HG03354 (cell line): Measurements from ENCODE around the gene SMAD7.

Source experiments
- ATAC-seq: cut with Tn5 transposase; IDR thresholded peaks from one replicate; pipeline ENCODE4 v1.9.1; 2021; ENCODE audit warnings: mild to moderate bottlenecking; ENCODE audit not compliant: unreplicated experiment, poor library complexity, severe bottlenecking

The SMAD7 gene

GRCh38 chr18:48987821-48988220 lies 37.1 kb upstream of the SMAD7 start:
- ATAC-seq: no peak

- no peak for ATAC-seq
These were observed 36.3 kb upstream of the SMAD7 start for GRCh38 chr18:48986851-48987761.

- ATAC-seq: no peak
These were observed 34.4 kb upstream of the SMAD7 start for GRCh38 chr18:48985161-48985560.

GRCh38 chr18:48983793-48984437 lies 33.1 kb upstream of the SMAD7 start:
- ATAC-seq: no peak

GRCh38 chr18:48982266-48982665 lies 31.5 kb upstream of the SMAD7 start:
- ATAC-seq: no peak

- ATAC-seq: no peak
These were observed 29.5 kb upstream of the SMAD7 start for GRCh38 chr18:48979944-48980890.

GRCh38 chr18:48977914-48978313 lies 27.1 kb upstream of the SMAD7 start:
- no peak for ATAC-seq

- peak; percentile 65 for ATAC-seq
These were observed 25.3 kb upstream of the SMAD7 start for GRCh38 chr18:48975817-48976649.

- peak; percentile 18 for ATAC-seq
These were observed 24.5 kb upstream of the SMAD7 start for GRCh38 chr18:48975120-48975816.

GRCh38 chr18:48974304-48975119 lies 23.7 kb upstream of the SMAD7 start:
- ATAC-seq: no peak

GRCh38 chr18:48973731-48974130 lies 23.0 kb upstream of the SMAD7 start:
- no peak for ATAC-seq

GRCh38 chr18:48968412-48969215 lies 17.8 kb upstream of the SMAD7 start:
- ATAC-seq: no peak

- no peak for ATAC-seq
These were observed 16.8 kb upstream of the SMAD7 start for GRCh38 chr18:48967545-48967944.

GRCh38 chr18:48966523-48966922 lies 15.8 kb upstream of the SMAD7 start:
- ATAC-seq: no peak

- ATAC-seq: no peak
These were observed 13.1 kb upstream of the SMAD7 start for GRCh38 chr18:48963586-48964470.

GRCh38 chr18:48962994-48963561 lies 12.3 kb upstream of the SMAD7 start:
- ATAC-seq: no peak
